IPS DF 6.9 (cell line): ENCODE data around the gene TRPV6.

Experiments used
- DNase-seq: peaks from one replicate; pipeline ENCODE4 v3.0.0-alpha.2; 2013; ENCODE audit warnings: low read depth, low spot score
- H3K27ac ChIP-seq: one replicate; pipeline ENCODE4 v1.5.1; 2013; ENCODE audit warnings: low read length, control low read depth
- H3K27me3 ChIP-seq: 2 replicates; pipeline ENCODE4 v1.6.1; 2013; ENCODE audit warnings: mild to moderate bottlenecking, low read length; ENCODE audit not compliant: control insufficient read depth, insufficient read depth
- H3K36me3 ChIP-seq: 2 replicates; pipeline ENCODE4 v1.6.1; 2013; ENCODE audit warnings: low read length; ENCODE audit not compliant: control insufficient read depth, insufficient read depth
- H3K4me1 ChIP-seq: 2 replicates; pipeline ENCODE4 v1.6.1; 2013; ENCODE audit warnings: low read length; ENCODE audit not compliant: control insufficient read depth, insufficient read depth
- H3K4me3 ChIP-seq: 2 replicates; pipeline ENCODE4 v1.5.1; 2013; ENCODE audit warnings: mild to moderate bottlenecking, low read length
- H3K9me3 ChIP-seq: 2 replicates; pipeline ENCODE4 v1.6.1; 2013; ENCODE audit warnings: low read length, inconsistent platforms; ENCODE audit not compliant: control insufficient read depth, insufficient read depth
- WGBS: extraction: QIAGEN DNeasy Blood & Tissue Kit; methylation state at CpG from one replicate; pipeline ENCODE4 v1.1.7; 2013; ENCODE audit warnings: mixed read lengths, missing lambda C conversion rate; ENCODE audit not compliant: insufficient read length, insufficient coverage; 5-methylcytosine and 5-hydroxymethylcytosine counted together

Gene TRPV6

GRCh38 chr7:142908921-142909890 is 23.7 kb upstream of the TRPV6 start:
- no CpG with 5 or more reads among the region's 21 CpGs for WGBS

GRCh38 chr7:142908290-142908689 is 22.7 kb upstream of the TRPV6 start:
- no peaks in the 10 kb centered on the region for H3K27me3 ChIP-seq
- WGBS: no CpG with 5 or more reads among the region's 11 CpGs
- DNase-seq: no peak
- H3K9me3 ChIP-seq: no peaks in the 10 kb centered on the region
- no peak overlapping the region for H3K27ac ChIP-seq
- no peaks in the 10 kb centered on the region for H3K36me3 ChIP-seq
- H3K4me1 ChIP-seq: no peaks in the 10 kb centered on the region
- H3K4me3 ChIP-seq: no peak overlapping the region

More at GRCh38 chr7:142908921-142909890, 23.7 kb upstream of the TRPV6 start:
- H3K27me3 ChIP-seq: no peaks in the 10 kb centered on the region
- H3K36me3 ChIP-seq: no peaks in the 10 kb centered on the region
- H3K4me3 ChIP-seq: no peak overlapping the region
- no peaks in the 10 kb centered on the region for H3K4me1 ChIP-seq
- no peaks in the 10 kb centered on the region for H3K9me3 ChIP-seq
- H3K27ac ChIP-seq: no peak overlapping the region
- DNase-seq: no peak

- no CpG with 5 or more reads among the region's 2 CpGs for WGBS
- H3K4me3 ChIP-seq: no peak overlapping the region
- H3K27ac ChIP-seq: no peak overlapping the region
- no peaks in the 10 kb centered on the region for H3K27me3 ChIP-seq
- H3K36me3 ChIP-seq: no peaks in the 10 kb centered on the region
- no peaks in the 10 kb centered on the region for H3K9me3 ChIP-seq
- no peaks in the 10 kb centered on the region for H3K4me1 ChIP-seq
- no peak for DNase-seq
Measured at GRCh38 chr7:142906643-142907042, 21.1 kb upstream of the TRPV6 start.

DNA sequence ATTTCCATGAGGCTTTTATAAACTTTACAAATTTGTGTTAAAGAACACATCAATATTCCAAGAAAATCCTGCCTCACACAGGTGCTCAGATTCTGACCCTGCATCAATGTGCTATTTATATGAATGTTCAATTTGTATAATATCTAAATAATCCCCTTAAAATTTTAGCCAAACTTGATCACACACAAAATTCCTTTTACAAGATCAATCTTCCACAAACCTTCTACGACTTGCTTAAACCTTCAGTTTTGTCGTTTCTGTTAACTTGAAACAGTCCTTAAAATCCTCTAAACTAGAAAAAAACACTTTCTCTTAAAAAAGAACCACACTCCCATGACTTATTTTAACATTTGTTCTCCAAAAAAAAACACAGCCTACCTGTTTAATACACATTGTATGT is 20.2 kb upstream of the TRPV6 start:
- DNase-seq: no peak
- Histone ChIP-seq H3K36me3 (no peaks in the 10 kb centered on the region), H3K4me3 (no peak overlapping the region), H3K9me3 (no peaks in the 10 kb centered on the region), H3K27me3 (no peaks in the 10 kb centered on the region), H3K4me1 (no peaks in the 10 kb centered on the region), H3K27ac (no peak overlapping the region)
- WGBS: 100% methylated on average over 1 of the region's 2 CpGs

DNA sequence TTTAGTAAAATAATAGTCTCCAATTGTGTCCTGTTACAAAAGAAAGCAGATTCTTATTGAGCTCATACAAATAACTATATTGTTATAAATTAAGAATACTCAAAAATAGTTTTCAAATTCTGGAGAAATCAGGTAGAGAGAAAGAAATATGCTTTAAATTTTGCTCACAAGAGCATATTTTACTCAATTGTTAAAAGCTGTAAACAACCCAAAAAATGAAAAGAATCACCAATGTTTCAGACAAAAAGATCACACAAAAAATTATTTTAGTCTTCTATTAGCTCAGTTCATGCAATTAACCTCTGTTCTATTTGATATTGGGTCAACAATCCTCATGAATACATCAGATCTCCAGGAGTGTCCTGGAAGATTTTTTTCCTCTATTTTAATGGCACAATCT is 18.6 kb upstream of the TRPV6 start:
- Histone ChIP-seq H3K27me3 (no peaks in the 10 kb centered on the region), H3K27ac (no peak overlapping the region), H3K9me3 (no peaks in the 10 kb centered on the region), H3K4me1 (no peaks in the 10 kb centered on the region), H3K4me3 (no peak overlapping the region), H3K36me3 (no peaks in the 10 kb centered on the region)
- DNase-seq: no peak

DNA sequence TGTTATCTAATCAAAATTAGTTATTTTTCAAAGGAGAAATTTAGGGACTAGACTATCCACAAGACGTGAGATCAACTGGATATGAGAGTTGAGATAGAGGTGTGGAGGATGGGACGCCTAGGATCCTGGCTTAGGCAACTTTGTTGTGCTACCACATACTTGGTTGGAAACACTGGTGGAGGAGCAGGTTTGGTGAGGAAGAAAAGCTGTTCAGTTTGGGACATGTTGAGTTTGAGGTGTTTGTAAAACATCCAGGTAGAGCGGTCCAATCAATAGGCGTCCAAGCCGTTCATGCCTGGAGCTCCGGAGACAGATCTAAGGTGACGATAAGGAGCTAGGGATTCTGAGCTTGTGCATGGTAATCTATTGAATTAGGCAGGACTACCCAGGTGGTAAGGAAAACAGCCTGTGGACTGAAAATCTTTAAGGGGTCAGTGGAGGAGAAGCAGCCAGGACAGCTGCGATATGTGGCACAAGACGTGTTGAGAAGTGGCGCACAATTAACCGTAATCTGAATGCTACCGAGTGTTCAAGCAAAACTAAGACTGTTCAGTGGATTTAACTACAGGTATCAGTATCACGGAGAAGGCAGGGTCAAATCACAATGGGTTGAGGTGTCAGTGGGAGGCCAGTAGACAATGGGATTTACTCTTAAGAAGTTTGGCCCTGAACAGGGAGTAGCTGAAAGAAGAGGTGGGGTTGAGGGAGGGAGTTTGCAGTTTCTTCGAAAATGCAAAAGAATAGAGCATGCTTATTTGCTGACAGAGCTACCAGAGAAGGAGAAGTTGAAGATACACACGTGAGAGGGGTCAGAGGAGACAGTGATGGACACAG is 16.1 kb upstream of the TRPV6 start:
- H3K4me3 ChIP-seq: no peak overlapping the region
- H3K27me3 ChIP-seq: no peaks in the 10 kb centered on the region
- H3K9me3 ChIP-seq: no peaks in the 10 kb centered on the region
- no peak for DNase-seq
- no peak overlapping the region for H3K27ac ChIP-seq
- H3K36me3 ChIP-seq: no peaks in the 10 kb centered on the region
- no CpG with 5 or more reads among the region's 15 CpGs for WGBS
- no peaks in the 10 kb centered on the region for H3K4me1 ChIP-seq

GRCh38 chr7:142899661-142900060 is 14.1 kb upstream of the TRPV6 start:
- no CpG with 5 or more reads among the region's 3 CpGs for WGBS
- no peaks in the 10 kb centered on the region for H3K9me3 ChIP-seq
- H3K36me3 ChIP-seq: no peaks in the 10 kb centered on the region
- H3K27ac ChIP-seq: no peak overlapping the region
- no peak overlapping the region for H3K4me3 ChIP-seq
- H3K27me3 ChIP-seq: no peaks in the 10 kb centered on the region
- no peak for DNase-seq
- H3K4me1 ChIP-seq: no peaks in the 10 kb centered on the region

GRCh38 chr7:142898377-142899170 is 13.0 kb upstream of the TRPV6 start:
- Histone ChIP-seq H3K9me3 (no peaks in the 10 kb centered on the region), H3K27ac (no peak overlapping the region), H3K4me3 (no peak overlapping the region), H3K4me1 (no peaks in the 10 kb centered on the region), H3K36me3 (no peaks in the 10 kb centered on the region), H3K27me3 (no peaks in the 10 kb centered on the region)
- WGBS: no CpG with 5 or more reads among the region's 3 CpGs
- no peak for DNase-seq

DNA sequence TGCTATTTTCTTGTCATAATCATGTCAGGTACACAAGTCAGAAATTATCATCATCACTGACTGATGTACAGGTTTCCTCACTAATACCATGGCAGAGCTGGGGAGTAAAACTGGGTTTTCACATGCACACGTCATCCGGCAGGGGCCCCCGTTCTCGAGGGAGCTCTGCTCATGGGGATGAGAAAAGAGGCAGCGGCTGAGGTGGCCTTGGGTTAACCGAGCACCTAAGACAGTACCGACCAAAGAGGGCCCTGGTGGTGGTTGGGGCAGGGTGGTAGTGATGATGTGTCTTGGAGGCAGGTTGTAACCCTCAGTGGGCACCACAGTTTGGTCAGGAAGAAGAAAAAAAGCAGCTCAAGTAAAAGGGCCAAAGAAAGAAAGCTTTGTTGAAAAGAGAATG is 12.1 kb upstream of the TRPV6 start:
- no peaks in the 10 kb centered on the region for H3K27me3 ChIP-seq
- H3K4me3 ChIP-seq: no peak overlapping the region
- H3K9me3 ChIP-seq: no peaks in the 10 kb centered on the region
- no CpG with 5 or more reads among the region's 7 CpGs for WGBS
- H3K4me1 ChIP-seq: no peaks in the 10 kb centered on the region
- DNase-seq: no peak
- no peaks in the 10 kb centered on the region for H3K36me3 ChIP-seq
- H3K27ac ChIP-seq: no peak overlapping the region

GRCh38 chr7:142896741-142897379 is 11.3 kb upstream of the TRPV6 start:
- no peak for DNase-seq
- Histone ChIP-seq H3K4me1 (no peaks in the 10 kb centered on the region), H3K4me3 (no peak overlapping the region), H3K27ac (no peak overlapping the region), H3K27me3 (no peaks in the 10 kb centered on the region), H3K36me3 (no peaks in the 10 kb centered on the region), H3K9me3 (no peaks in the 10 kb centered on the region)
- no CpG with 5 or more reads among the region's 3 CpGs for WGBS
